Measurements from ENCODE around the gene NELFCD.

DNA sequence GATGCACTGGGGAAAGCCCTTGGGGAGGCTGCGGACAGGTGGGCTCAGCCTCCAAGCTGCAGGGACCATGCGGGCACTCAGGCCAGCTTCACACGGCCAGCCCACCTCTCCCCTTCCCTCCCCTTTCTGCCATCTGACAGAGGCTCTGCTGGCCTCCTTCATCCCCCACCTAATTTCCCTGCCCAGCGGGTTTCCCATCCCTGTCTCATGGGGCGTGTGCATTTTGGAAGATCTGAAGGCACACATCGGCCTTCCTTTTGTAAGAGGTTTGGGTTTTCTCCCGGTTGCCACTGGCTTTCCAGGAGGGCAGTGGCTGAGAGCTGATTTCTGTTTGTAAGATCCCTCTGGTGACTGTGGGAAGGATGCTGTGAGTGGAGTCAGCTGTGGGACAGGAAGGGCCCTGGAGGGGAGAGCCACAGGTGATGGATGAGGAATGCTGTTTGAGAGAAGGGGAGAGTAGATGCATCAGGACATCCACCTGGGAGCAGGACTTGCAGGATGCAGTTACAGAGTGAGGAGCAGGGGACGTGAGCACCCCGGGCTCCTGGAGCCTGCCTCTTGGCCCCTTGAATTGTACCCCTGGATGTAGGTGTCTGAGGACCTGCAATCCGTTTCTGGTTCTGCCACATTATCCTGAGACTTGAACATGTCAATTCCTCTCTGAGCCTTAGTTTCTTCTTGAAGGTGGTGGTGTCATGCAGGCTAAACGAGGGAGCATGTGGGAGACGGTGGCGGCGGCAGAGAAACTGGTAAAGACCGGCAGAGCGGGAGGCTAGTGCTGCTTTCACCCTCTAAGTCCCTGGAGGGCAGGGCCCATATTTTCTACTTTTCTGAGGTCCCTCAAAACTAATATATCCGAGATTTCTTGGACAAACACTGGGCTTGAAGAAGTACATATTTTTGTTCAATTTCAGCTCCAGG is 32.2 kb downstream of the NELFCD start:
- no peak for TF ChIP-seq EZH2phosphoT487 (conservative IDR thresholded peaks at IDR 0.05; ENCODE audit: low read length)
- TF ChIP-seq, protein P1, sequence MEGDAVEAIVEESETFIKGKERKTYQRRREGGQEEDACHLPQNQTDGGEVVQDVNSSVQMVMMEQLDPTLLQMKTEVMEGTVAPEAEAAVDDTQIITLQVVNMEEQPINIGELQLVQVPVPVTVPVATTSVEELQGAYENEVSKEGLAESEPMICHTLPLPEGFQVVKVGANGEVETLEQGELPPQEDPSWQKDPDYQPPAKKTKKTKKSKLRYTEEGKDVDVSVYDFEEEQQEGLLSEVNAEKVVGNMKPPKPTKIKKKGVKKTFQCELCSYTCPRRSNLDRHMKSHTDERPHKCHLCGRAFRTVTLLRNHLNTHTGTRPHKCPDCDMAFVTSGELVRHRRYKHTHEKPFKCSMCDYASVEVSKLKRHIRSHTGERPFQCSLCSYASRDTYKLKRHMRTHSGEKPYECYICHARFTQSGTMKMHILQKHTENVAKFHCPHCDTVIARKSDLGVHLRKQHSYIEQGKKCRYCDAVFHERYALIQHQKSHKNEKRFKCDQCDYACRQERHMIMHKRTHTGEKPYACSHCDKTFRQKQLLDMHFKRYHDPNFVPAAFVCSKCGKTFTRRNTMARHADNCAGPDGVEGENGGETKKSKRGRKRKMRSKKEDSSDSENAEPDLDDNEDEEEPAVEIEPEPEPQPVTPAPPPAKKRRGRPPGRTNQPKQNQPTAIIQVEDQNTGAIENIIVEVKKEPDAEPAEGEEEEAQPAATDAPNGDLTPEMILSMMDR (IDR thresholded peaks at IDR 0.05; ENCODE audit: insufficient read depth, low read length, poor library complexity, severe bottlenecking), result no peak

Measured in SU-DHL-6 (cell line).